ENCODE results near the gene MEGF6. TPM values are rescaled to one million over a fixed set of nuclear protein-coding genes. Genes with fewer than 3 reads are reported as not detected.

The MEGF6 gene
- total RNA-seq, 1 experiment from 2014 or later, result 2.0 TPM

GRCh38 chr1:3639397-3639911, 28.1 kb upstream of the MEGF6 start:
- H3K36me3 ChIP-seq, result peaks cover 43% of the 10 kb centered on the region
- H3K4me3 ChIP-seq, result no peak overlapping the region
- H3K27ac ChIP-seq, result no peak overlapping the region
- no peaks in the 10 kb centered on the region for H3K4me1 ChIP-seq (replicated peaks)
- H3K9me3 ChIP-seq (replicated peaks), result no peaks in the 10 kb centered on the region
- no peaks in the 10 kb centered on the region for H3K27me3 ChIP-seq (replicated peaks)
- no peak for DNase-seq (ENCODE audit: low read depth in 1 of 2, low spot score in 2 of 2)

DNA sequence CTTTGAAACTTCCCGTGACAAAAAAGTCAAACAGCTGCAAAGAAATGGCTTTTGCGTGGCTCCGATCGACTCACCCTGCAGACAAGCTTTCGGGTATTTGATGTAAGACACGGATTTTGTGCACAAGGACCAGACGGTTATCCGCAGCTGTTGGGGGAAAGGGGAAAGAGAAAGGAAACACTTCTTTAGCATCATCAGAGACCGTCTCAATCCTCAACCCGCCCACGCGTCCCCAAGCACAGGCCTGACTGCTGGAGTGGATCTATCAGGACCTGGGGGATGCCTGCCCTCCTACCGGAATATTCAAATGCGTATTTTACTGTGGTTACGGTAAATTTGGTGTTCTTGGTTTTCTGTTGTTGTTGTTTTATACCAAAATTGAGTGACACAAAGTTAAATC, 27.4 kb upstream of the MEGF6 start:
- no peaks in the 10 kb centered on the region for H3K9me3 ChIP-seq (replicated peaks)
- peaks cover 45% of the 10 kb centered on the region for H3K36me3 ChIP-seq
- H3K27ac ChIP-seq, result no peak overlapping the region
- DNase-seq (ENCODE audit: low read depth in 1 of 2, low spot score in 2 of 2), result no peak
- H3K4me1 ChIP-seq (replicated peaks), result no peaks in the 10 kb centered on the region
- H3K27me3 ChIP-seq (replicated peaks), result no peaks in the 10 kb centered on the region
- no peak overlapping the region for H3K4me3 ChIP-seq

GRCh38 chr1:3638027-3638426, 26.7 kb upstream of the MEGF6 start:
- Histone ChIP-seq H3K36me3 (peaks cover 45% of the 10 kb centered on the region), H3K4me1 (replicated peaks) (no peaks in the 10 kb centered on the region), H3K9me3 (replicated peaks) (no peaks in the 10 kb centered on the region), H3K4me3 (no peak overlapping the region), H3K27me3 (replicated peaks) (no peaks in the 10 kb centered on the region), H3K27ac (no peak overlapping the region)
- no peak for DNase-seq (ENCODE audit: low read depth in 1 of 2, low spot score in 2 of 2)

DNA sequence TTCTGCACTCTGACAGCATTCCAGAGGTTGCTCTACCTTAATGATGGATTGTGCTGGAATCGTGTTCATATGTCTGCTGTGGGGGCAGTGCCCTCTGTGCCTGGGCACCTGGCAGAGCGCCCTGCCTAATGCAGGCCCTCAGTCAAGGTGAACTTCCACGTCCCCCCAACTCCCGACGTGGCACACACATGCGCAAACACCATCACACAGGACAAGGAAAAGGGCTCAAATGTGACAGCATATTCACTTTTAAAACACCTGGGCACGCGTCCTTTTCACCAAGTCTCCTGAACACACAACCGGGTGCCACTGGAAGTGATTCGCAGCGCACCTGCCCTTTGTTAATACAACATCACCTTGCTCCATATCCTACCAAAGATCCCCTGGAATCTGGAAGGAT, 25.2 kb upstream of the MEGF6 start:
- Histone ChIP-seq H3K9me3 (replicated peaks) (no peaks in the 10 kb centered on the region), H3K4me1 (replicated peaks) (no peaks in the 10 kb centered on the region), H3K36me3 (peaks cover 51% of the 10 kb centered on the region), H3K4me3 (no peak overlapping the region), H3K27ac (no peak overlapping the region), H3K27me3 (replicated peaks) (no peaks in the 10 kb centered on the region)
- no peak for DNase-seq (ENCODE audit: low read depth in 1 of 2, low spot score in 2 of 2)

GRCh38 chr1:3636080-3636479, 24.8 kb upstream of the MEGF6 start:
- H3K27ac ChIP-seq, result no peak overlapping the region

GRCh38 chr1:3634059-3634800, 22.9 kb upstream of the MEGF6 start:
- no peaks in the 10 kb centered on the region for H3K27me3 ChIP-seq (replicated peaks)
- no peaks in the 10 kb centered on the region for H3K4me1 ChIP-seq (replicated peaks)
- no peak overlapping the region for H3K4me3 ChIP-seq
- H3K9me3 ChIP-seq (replicated peaks), result no peaks in the 10 kb centered on the region
- no peak for DNase-seq (ENCODE audit: low read depth in 1 of 2, low spot score in 2 of 2)
- peaks cover 66% of the 10 kb centered on the region for H3K36me3 ChIP-seq
- H3K27ac ChIP-seq, result no peak overlapping the region

More at GRCh38 chr1:3636080-3636479, 24.8 kb upstream of the MEGF6 start:
- no peak overlapping the region for H3K4me3 ChIP-seq
- H3K36me3 ChIP-seq, result peaks cover 54% of the 10 kb centered on the region
- no peaks in the 10 kb centered on the region for H3K9me3 ChIP-seq (replicated peaks)
- no peaks in the 10 kb centered on the region for H3K4me1 ChIP-seq (replicated peaks)
- DNase-seq (ENCODE audit: low read depth in 1 of 2, low spot score in 2 of 2), result no peak
- no peaks in the 10 kb centered on the region for H3K27me3 ChIP-seq (replicated peaks)

DNA sequence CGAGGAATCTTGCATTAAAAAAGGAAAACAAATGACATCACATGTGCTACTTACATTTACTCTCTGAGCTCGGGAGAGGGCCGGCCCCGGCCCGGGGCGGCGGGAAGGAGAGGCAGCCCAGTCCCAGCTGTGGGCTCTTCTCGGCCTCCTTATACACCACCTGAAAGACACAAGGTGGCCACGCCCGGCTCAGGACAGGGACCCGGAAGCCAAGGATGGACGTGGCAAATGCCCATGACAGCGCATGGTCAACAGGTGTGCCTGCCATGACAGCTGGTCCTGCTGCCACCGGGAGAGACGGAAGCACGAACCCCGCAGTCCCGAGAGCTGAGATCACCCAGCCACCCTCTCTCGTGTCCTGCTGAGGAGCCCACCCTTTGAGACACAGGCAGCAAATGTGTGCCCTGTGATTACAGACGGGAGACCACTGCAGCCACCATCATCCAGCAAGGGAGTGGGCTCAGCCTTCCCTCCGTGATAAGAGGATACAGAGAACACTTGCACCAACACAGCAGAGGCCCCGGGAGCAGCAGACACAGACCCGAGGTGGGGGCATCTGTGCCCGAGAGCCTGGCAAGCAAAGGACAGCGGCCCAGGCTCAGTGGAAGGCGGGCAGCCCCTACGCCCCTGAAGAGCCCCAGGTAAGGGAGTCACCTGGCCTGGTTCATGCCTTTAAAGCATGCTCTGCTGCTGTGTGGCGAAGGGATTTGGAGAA, 22.2 kb upstream of the MEGF6 start:
- Histone ChIP-seq H3K27ac (no peak overlapping the region), H3K9me3 (replicated peaks) (no peaks in the 10 kb centered on the region), H3K4me1 (replicated peaks) (no peaks in the 10 kb centered on the region), H3K36me3 (peaks cover 69% of the 10 kb centered on the region), H3K4me3 (no peak overlapping the region), H3K27me3 (replicated peaks) (no peaks in the 10 kb centered on the region)
- no peak for DNase-seq (ENCODE audit: low read depth in 1 of 2, low spot score in 2 of 2)

- Histone ChIP-seq H3K27me3 (replicated peaks) (no peaks in the 10 kb centered on the region), H3K27ac (no peak overlapping the region), H3K9me3 (replicated peaks) (no peaks in the 10 kb centered on the region), H3K4me1 (replicated peaks) (no peaks in the 10 kb centered on the region), H3K36me3 (peaks cover 69% of the 10 kb centered on the region), H3K4me3 (no peak overlapping the region)
- no peak for DNase-seq (ENCODE audit: low read depth in 1 of 2, low spot score in 2 of 2)
Measured at GRCh38 chr1:3632716-3633343, 21.5 kb upstream of the MEGF6 start.

DNA sequence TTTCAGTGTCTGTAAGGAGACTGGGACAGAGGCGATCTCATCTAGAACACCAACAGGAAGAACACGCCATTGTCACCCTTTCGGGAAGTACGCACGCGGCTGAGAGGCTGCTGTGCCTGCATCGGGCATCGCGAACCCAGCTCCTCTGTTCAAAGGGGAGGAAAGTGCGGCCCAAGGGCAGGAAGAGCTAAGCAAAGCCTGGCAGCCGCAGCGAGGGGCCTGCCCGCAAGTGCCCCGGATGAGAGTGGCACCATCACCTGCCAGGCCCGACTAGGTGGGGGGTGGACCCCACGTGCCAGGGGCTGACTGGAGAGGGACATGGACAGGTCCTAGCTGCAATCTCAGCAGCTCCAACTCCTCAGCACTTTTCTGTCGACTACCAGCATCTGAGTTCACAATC, 21.0 kb upstream of the MEGF6 start:
- H3K4me1 ChIP-seq (replicated peaks), result no peaks in the 10 kb centered on the region
- H3K27me3 ChIP-seq (replicated peaks), result no peaks in the 10 kb centered on the region
- no peak overlapping the region for H3K4me3 ChIP-seq
- DNase-seq (ENCODE audit: low read depth in 1 of 2, low spot score in 2 of 2), result no peak
- H3K9me3 ChIP-seq (replicated peaks), result no peaks in the 10 kb centered on the region
- peaks cover 69% of the 10 kb centered on the region for H3K36me3 ChIP-seq
- H3K27ac ChIP-seq, result no peak overlapping the region

GRCh38 chr1:3631320-3632260, 20.3 kb upstream of the MEGF6 start:
- Histone ChIP-seq H3K36me3 (peaks cover 69% of the 10 kb centered on the region), H3K27ac (no peak overlapping the region), H3K9me3 (replicated peaks) (no peaks in the 10 kb centered on the region), H3K4me3 (no peak overlapping the region), H3K4me1 (replicated peaks) (no peaks in the 10 kb centered on the region), H3K27me3 (replicated peaks) (no peaks in the 10 kb centered on the region)
- no peak for DNase-seq (ENCODE audit: low read depth in 1 of 2, low spot score in 2 of 2)

- Histone ChIP-seq H3K4me1 (replicated peaks) (peaks cover 1% of the 10 kb centered on the region; the same call in 1 of the 2 replicates), H3K4me3 (no peak overlapping the region), H3K27ac (no peak overlapping the region), H3K27me3 (replicated peaks) (no peaks in the 10 kb centered on the region), H3K9me3 (replicated peaks) (no peaks in the 10 kb centered on the region), H3K36me3 (peaks cover 69% of the 10 kb centered on the region)
- DNase-seq (ENCODE audit: low read depth in 1 of 2, low spot score in 2 of 2), result no peak
Measured at GRCh38 chr1:3630914-3631313, 19.6 kb upstream of the MEGF6 start.

DNA sequence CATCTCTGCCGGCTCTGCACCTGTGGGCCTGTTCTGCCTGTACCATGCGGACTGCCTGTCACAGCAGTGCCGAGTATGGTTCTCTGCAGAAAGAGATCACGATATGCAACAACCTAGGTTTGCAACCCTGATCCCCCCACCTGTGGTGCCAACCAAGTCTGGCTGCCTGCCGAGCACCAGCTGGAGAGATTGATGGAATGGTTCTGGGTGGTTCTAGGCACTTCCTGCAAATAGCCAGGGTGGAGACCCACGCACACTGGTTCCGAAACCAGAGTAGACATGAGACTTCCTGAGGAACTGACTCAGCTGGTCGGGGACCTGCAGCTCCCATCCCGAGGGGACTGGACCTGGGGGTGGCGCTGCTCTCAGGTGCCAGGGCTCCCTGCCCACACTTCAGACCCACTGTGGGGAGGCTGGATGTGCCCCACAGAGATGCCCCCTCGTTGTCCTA, 18.9 kb upstream of the MEGF6 start:
- Histone ChIP-seq H3K4me1 (replicated peaks) (peaks cover 7% of the 10 kb centered on the region), H3K27me3 (replicated peaks) (no peaks in the 10 kb centered on the region), H3K4me3 (no peak overlapping the region), H3K9me3 (replicated peaks) (no peaks in the 10 kb centered on the region), H3K36me3 (peaks cover 66% of the 10 kb centered on the region), H3K27ac (no peak overlapping the region)
- no peak for DNase-seq (ENCODE audit: low read depth in 1 of 2, low spot score in 2 of 2)

DNA sequence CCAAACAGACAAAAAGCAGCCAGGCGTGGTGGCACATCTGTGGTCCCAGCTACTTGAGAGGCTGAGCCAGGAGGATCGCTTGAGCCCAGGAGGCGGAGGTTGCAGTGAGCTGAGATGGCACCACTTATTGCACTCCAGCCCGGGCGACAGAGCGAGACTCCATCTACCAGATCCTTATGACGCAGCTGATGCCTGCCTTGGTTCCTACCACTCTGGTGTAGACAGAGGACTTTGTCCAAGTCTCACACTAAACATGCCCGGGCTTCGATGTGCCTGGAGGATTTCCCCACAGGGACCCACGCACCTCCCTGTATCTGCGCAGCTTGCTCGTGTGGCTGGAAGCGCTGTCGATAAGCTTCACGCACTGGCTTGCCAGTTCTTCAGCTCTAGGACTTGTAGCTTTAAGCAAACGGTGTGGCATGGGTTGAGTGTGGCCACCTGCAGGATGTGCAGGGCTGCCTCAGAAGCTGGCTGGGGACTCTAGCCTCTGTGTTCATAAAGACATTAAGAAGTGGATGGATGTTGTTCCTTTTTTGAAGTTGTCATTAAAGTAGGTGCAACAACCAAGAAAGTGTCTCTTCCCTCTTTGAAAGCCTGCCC, 18.4 kb upstream of the MEGF6 start:
- Histone ChIP-seq H3K9me3 (replicated peaks) (no peaks in the 10 kb centered on the region), H3K4me3 (no peak overlapping the region), H3K4me1 (replicated peaks) (peaks cover 7% of the 10 kb centered on the region), H3K36me3 (peaks cover 60% of the 10 kb centered on the region), H3K27ac (no peak overlapping the region), H3K27me3 (replicated peaks) (no peaks in the 10 kb centered on the region)
- no peak for DNase-seq (ENCODE audit: low read depth in 1 of 2, low spot score in 2 of 2)
